T-helper 2 cell (primary cell): ENCODE results near the gene NDUFC1.
"Not testable (repeated sequence)": the region's sequence is repeated elsewhere in the genome, so short reads cannot be mapped to it uniquely, and the experiment has no call there.

ENCODE experiments used
- DNase-seq, 5 experiments: peaks; one replicate each; pipeline versions ENCODE4 v3.0.0 to v3.0.0-alpha.2; 2012 to 2022
- total RNA-seq, 2 donors: gene quantifications; one replicate each; lab custom pipeline; 2026; lab: John Stamatoyannopoulos, UW

Gene NDUFC1
- 19.3 to 30.4 reads per million in 2 donors for total RNA-seq

GRCh38 chr4:139301821-139302611 lies at the start of gene NDUFC1:
NDUFC1 (minus strand) TSS chr4:139302477; CDS start chr4:139295798, 6,679 bp downstream.
- peak; percentile 41 to 78 (median 65) for DNase-seq

DNA sequence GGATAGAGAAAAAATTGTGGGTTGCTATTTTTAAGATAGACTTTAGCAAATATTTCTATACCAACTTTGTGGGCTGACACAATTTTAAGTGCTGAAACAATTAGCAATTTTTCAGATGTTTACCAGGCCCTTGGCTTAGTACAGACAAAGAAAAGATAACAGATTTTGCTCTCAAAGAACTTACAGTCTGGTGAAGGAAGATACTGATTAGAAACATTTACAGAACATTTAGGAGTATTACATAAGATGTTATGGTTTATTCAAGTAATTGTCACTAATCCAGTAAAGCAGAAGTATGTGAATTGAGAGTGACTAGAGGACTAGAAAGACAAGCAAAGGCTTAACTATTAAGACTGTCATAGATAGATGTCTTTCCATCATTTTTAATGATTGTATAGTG lies 35.3 kb upstream of the NDUFC1 start:
- DNase-seq: no peak

DNA sequence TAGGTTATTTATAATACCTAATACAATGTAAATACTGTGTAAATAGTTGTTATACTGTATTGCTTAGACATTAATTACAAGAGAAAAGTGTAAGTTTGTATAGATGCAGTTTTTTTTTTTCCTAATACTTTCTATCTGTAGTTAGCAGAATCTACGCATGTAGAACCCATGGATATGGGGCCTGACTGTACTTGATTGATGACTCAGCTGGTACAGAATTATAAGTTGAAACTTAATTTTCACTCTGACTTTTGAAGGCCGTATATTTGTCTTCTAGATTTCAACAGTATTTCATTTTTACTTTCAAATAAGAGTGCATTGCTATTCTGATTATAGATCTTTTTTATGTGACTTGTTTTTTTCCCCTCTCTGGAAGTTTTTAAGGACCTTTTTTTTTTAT lies 30.8 kb upstream of the NDUFC1 start:
- DNase-seq: peak in 1 of 5 experiments; percentile 11

GRCh38 chr4:139331185-139331584 lies 28.9 kb upstream of the NDUFC1 start:
- no peak for DNase-seq

- DNase-seq: no peak
Observed at GRCh38 chr4:139330283-139330682, 28.0 kb upstream of the NDUFC1 start.

DNA sequence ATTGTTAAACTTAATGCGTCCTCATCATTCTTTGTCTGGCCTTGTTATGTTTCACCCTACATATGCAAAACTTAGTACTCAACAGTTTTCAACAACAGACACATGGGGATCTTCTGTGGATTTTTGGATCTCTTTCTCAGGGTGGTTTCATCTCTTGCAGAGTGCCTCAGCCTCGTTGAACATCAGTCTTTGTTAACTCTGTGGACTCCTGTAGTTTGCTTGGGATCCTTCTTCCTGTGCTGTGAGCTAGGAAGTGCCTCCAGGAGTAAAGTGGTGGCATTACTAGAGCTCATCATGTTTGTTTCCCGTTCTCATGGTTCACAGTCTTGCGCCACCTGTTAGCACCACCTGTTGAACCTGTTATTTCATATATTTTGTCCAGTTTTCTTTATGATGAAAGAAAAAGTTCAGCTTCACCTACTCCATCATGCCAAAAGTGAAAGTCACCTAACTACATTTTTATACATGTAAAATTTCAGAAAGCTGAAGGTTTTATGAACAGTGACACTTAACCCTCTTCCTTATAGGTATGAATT lies 27.5 kb upstream of the NDUFC1 start:
- DNase-seq: no peak

DNA sequence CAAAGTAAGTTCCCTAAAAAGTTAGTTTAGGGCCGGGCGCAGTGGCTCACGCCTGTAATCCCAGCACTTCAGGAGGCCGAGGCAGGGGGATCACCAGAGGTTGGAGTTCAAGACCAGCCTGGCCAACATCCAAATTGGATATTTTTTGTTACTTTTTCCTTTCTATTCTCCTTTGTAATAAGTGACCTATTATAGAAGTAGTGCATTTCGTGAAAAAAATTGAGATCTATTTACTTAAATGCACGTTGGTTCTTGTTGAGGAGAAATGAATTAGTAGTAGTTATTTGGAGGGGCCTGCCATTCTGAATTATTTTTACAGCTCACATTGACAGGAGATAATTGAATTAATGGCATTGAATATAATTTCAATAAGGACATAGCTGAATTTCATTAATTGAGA lies 22.3 kb upstream of the NDUFC1 start:
- DNase-seq: no peak

DNA sequence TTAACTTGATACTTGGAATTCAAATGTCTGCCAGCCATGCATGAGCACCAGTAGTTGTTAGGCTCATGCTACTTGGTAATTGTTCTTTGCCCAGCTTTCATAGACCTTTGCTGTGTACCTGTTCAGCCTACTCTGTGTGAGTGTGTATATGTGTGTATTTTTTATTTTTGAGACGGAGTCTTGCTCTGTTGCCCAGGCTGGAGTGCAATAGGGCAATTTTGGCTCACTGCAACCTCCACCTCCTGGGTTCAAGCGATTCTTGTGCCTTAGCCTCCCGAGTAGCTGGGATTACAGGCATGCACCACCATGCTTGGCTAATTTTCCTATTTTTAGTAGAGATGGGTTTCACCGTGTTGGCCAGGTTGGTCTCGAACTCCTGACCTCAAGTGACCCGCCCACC lies 20.3 kb upstream of the NDUFC1 start:
- DNase-seq: not testable (repeated sequence)

DNA sequence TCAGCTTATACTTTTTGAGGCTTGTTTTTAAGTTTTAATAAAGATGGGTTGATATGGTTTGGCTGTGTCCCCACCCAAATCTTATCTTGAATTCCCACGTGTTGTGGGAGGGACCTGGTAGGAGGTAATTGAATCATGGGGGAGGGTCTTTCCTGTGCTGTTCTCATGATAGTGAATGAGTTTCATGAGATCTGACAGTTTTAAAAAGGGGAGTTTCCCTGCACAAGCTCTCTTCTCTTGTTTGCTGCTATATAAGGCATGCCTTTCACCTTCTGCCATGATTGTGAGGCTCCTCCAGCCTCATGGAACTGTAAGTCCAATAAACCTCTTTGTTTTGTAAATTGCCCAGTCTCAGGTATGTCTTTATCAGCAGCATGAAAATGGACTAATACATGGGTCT lies 19.8 kb upstream of the NDUFC1 start:
- not testable (repeated sequence) for DNase-seq

DNA sequence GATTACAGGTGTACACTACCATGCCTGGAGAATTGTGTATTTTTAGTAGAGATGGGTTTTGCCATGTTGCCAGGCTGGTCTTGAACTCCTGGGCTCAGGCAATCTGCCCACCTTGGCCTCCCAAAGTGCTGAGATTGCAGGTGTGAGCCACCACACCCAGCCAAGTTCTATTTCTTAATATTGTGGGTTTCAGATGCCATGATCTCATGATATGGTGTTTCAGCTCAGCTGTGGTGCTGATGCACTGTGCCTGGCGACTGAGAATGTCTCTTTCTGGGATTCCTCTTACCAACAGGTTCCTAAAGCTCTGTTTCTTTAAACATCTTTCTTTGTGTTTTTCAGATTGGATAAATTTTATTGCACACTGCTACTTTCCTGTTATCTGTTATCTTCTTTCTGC lies 17.3 kb upstream of the NDUFC1 start:
- DNase-seq: no peak

GRCh38 chr4:139317635-139318034 lies 15.4 kb upstream of the NDUFC1 start:
- DNase-seq: no peak

DNA sequence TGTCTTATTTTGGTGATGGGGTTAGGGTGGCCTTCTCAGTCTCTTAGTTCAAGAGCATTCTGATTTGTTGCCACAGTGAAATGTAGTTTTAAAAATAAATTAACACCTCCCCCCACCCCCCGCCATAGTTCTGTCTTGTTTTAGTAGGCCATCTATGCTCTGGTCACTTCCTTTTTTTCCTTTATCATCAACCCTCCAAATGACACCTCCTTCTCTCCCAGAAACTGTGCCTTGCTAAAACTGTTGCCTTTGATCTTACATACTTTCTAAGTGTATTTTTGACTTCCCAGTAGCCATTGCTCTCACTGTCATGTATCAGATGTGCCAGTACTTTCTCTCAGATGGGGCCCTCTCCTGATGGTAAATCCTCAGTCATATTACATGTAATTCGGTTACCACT lies 14.5 kb upstream of the NDUFC1 start:
- DNase-seq: no peak

- DNase-seq: peak in 1 of 5 experiments; percentile 21
Observed at GRCh38 chr4:139315221-139315675, 13.0 kb upstream of the NDUFC1 start.

DNA sequence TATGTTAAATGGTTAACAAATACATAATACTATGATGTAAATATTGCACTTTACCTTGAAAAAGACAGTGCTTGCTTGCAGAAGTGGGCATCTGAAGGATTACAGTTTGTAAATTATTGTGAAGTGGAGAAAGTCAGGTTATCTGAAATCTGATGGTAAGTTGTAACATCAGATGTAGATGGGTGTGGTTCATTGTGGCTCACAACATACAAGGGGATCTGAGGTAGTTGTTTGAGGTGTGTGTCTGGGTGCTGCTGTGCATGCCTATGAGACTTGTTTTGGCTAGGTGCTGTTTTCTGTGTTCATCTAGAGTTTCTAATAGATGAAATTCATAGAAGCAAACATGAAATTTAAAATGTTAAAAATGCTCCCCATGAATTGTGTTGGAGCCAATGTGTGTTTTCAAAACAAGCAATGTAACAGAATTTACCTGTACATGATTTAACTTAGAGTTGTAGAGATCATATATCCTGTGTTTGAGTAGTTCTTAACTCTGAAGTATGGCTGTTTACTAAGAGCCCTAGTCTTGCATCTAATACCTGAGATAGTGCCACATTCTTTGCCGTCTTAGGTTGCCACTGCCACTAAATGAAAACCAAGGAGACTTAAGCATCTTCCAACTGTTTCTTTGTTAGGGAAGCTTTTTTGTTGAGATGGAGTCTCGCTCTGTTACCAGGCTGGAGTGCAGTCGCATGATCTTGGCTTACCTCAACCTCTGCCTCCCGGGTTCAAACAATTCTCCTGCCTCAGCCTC lies 11.9 kb upstream of the NDUFC1 start:
- DNase-seq: peak in 1 of 5 experiments; percentile 84

DNA sequence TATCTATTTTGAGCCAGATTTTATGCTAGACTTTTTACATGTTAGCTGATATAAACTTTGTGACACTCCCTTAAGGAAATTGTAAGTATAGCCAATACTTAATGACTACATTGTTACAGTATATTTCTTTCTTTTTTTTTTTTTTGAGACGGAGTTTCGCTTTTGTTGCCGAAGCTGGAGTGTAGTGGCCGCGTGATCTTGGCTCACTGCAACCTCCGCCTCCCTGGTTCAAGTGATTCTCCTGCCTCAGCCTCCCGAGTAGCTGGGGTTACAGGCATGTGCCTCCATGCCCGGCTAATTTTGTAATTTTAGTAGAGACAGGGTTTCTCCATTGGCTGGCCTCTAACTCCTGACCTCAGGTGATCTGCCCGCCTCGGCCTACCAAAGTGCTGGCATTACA lies 11.1 kb upstream of the NDUFC1 start:
- peak in 1 of 5 experiments; percentile 27 for DNase-seq

GRCh38 chr4:139312552-139313332 lies 10.5 kb upstream of the NDUFC1 start:
- no peak for DNase-seq

GRCh38 chr4:139311909-139312308 lies 9.6 kb upstream of the NDUFC1 start:
- no peak for DNase-seq

- DNase-seq: no peak
Observed at GRCh38 chr4:139304920-139305319, 2.6 kb upstream of the NDUFC1 start.

GRCh38 chr4:139301113-139301820 lies 1.0 kb downstream of the NDUFC1 start, which contains the start of gene NAA15:
NAA15 (plus strand) TSS chr4:139301505; CDS start chr4:139301778, 273 bp downstream.
- peak; percentile 94 to 99 (median 98) for DNase-seq

DNA sequence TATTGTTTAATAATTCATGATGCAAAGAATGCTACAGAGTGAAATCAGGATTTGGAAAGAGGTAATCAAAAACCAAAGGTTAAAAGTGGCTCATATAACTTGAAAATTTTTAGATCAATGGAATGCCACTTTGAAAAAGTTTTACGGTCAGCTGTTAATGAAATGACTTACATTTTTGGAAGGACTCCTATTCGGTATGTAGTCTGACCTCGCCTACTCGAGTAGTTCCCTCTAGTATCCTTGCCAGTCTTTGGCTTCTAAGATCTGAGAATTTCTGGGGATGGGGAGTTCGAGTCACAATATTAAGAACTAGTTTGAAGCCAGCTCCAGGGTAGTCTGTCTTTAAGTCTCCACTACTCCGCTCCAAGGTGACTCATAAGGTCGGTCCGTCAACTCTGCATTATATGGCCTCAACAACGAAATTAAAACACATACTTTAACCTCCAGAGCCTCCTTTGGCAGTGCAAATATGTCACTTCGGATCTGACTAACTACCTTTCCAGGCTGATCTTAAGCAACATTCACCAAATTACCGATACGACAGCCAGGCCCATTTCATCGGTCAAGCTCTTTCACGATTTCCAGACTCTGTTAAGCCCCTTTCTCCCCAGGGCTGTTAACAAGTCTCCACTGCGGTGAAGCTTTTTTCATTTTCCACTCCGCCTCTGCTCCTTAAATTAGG lies 1.7 kb downstream of the NDUFC1 start:
- DNase-seq: peak in 1 of 5 experiments; percentile 61

DNA sequence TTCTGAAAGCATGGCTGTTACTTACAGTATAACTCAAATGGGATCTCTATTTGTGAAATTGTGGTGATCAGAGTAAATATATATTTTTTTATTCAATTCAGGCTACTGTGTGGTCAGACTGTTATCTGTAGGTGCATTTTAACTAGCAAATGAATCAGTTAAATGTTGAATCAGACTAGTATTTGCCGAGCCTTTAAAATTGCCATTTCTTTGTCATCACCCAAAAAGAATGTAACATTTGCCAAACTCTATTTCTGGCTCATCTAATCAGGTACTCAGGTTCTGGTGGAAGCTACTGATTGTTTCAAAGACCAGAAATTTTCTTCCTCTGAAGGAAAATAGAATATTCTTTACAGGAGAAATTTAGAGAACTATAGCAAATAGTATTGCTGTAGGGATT lies 2.7 kb downstream of the NDUFC1 start:
- no peak for DNase-seq
